Adrenal gland (tissue), 12 donors: Measurements from ENCODE around the gene EPOP. TPM values are rescaled to one million over a fixed set of nuclear protein-coding genes. Genes with fewer than 3 reads are reported as not detected.

Source experiments
- DNase-seq, 7 donors: peaks; one replicate each; pipeline ENCODE4 v3.0.0-alpha.2; 2019 to 2020
- H3K27ac ChIP-seq, 5 donors: fragments of 200-600 bp; sonication (generic) in 4 of 5; 1 replicate in 3 of 5; 2 replicates in 2 of 5; pipeline versions ENCODE4 v1.5.1 to v1.8.0; 2016 to 2020; ENCODE audit warnings: mild to moderate bottlenecking in 1 of 5
- H3K27me3 ChIP-seq: fragments of 200-600 bp; 2 replicates; pipeline ENCODE4 v1.8.0; 2021
- H3K36me3 ChIP-seq, 2 donors: fragments of 200-600 bp; replicated peaks in 1 of 2; 1 replicate in 1 of 2; 2 replicates in 1 of 2; pipeline versions ENCODE4 v1.5.1 to v1.8.0; 2018 to 2022
- H3K4me1 ChIP-seq, 2 donors: fragments of 200-600 bp; replicated peaks in 1 of 2; 1 replicate in 1 of 2; 2 replicates in 1 of 2; pipeline versions ENCODE4 v1.5.1 to v1.8.0; 2018 to 2021
- H3K4me3 ChIP-seq, 4 donors: fragments of 200-600 bp; sonication (generic) in 3 of 4; one replicate each; pipeline ENCODE4 v1.5.1; 2016 to 2018
- H3K9me3 ChIP-seq, 3 donors: fragments of 200-600 bp; sonication (generic) in 1 of 3; replicated peaks in 1 of 3; 1 replicate in 2 of 3; 2 replicates in 1 of 3; pipeline versions ENCODE4 v1.5.1 to v1.8.0; 2016 to 2021
- CTCF ChIP-seq, 6 experiments: fragments of 450-650 bp in 4 of 6; fragments of 200-600 bp in 2 of 6; sonication (generic) in 1 of 6; IDR thresholded peaks; 1 replicate in 5 of 6; 2 replicates in 1 of 6; pipeline versions ENCODE4 v1.5.1 to v1.8.0; 2016 to 2021; ENCODE audit warnings: antibody characterized with exemption in 6 of 6, mild to moderate bottlenecking in 2 of 6, moderate library complexity in 1 of 6
- POLR2A ChIP-seq, 2 donors: fragments of 450-650 bp; IDR thresholded peaks; one replicate each; pipeline ENCODE4 v1.6.1; 2017; ENCODE audit warnings: antibody characterized with exemption in 2 of 2, mild to moderate bottlenecking in 2 of 2, moderate library complexity in 1 of 2
- WGBS, 4 donors: extraction: QIAGEN DNeasy Blood & Tissue Kit in 2 of 4; methylation state at CpG; one replicate each; pipeline versions ENCODE4 v1.1.5 to v1.1.7; 2013 to 2017; 5-methylcytosine and 5-hydroxymethylcytosine counted together
- intact Hi-C, 2 donors: fragments of 100-400 bp; cut with DNase I; formaldehyde crosslinking; loops; one replicate each; pipeline versions ENCODE4 v1.14.1 to v1.15.0; 2022 to 2023
- polyA plus RNA-seq, 3 donors: library from polyadenylated mRNA; stranded (reverse); fragments of 200-250 nt in 2 of 3; fragments of 350-450 nt in 1 of 3; fragmentation: Illumina TruSeq in 1 of 3; extraction: RNeasy Lipid Tissue Mini Kit (QIAGEN cat#74804) in 1 of 3; gene quantifications; one replicate each; pipeline ENCODE4 v1.2.3, GENCODE V29; 2013 to 2014
- total RNA-seq, 9 donors: library from RNA; depleted of rRNA in 4 of 9; stranded (reverse); fragments of >200 nt in 4 of 9; fragments of 120-200 nt in 1 of 9; fragmentation: NEBNext Ultra II Directional in 1 of 9; extraction: Animal tissue kit (Norgen Biotek cat#: 25700) in 1 of 9; gene quantifications; one replicate each; pipeline versions ENCODE4 v1.1.0 to v1.2.4, GENCODE V29; 2013 to 2023
- donor health status: healthy with polysubstance abuse.
- donor health status: Bipolar disorder and iron deficiency.
- donor health status: DM: yes; HTN: yes; CAD: no.
- donor health status: DM: no; HTN: no; CAD: no.
- donor health status: DM: no; HTN: no; CAD: no.
- donor health status: DM: yes; HTN: yes; CAD: no.

Gene EPOP
- total and polyA plus RNA-seq, 12 donors: 0.06 to 9.4 (median 2.9) TPM

- peaks cover 24 to 44% of the 10 kb centered on the region in 2 donors for H3K4me1 ChIP-seq
- peak; percentile 86 to 91 (median 89) for DNase-seq
- H3K27ac ChIP-seq: peak overlapping the region; percentile 90 to 99 (median 99)
- no peaks in the 10 kb centered on the region for H3K9me3 ChIP-seq
- WGBS, 4 donors: 0% methylated on average over 9 to 81 of the region's 81 CpGs
- no peaks in the 10 kb centered on the region for H3K36me3 ChIP-seq
- intact Hi-C loops: no loop called here
- no peaks in the 10 kb centered on the region for H3K27me3 ChIP-seq
- peak overlapping the region in 3 of 4 donors; percentile 62 to 95 (median 74) for H3K4me3 ChIP-seq
- peak in 2 of 6 experiments; percentile 6 to 14 for TF ChIP-seq CTCF (IDR thresholded peaks at IDR 0.05)
- peak; percentile 50 to 83 for TF ChIP-seq POLR2A (IDR thresholded peaks at IDR 0.05)
These were observed 27.6 kb upstream of the EPOP start for GRCh38 chr17:38702166-38702915.

- WGBS, 4 donors: 2 to 4% (median 3%) methylated on average over 5 to 25 of the region's 25 CpGs
- peak overlapping the region in 3 of 4 donors; percentile 62 to 95 (median 74) for H3K4me3 ChIP-seq
- no peaks in the 10 kb centered on the region for H3K27me3 ChIP-seq
- no peaks in the 10 kb centered on the region for H3K9me3 ChIP-seq
- intact Hi-C loops: no loop called here
- peak in 5 of 7 donors; percentile 53 to 74 (median 61) for DNase-seq
- no peaks in the 10 kb centered on the region for H3K36me3 ChIP-seq
- peaks cover 20 to 36% of the 10 kb centered on the region in 2 donors for H3K4me1 ChIP-seq
- no peak for TF ChIP-seq CTCF (IDR thresholded peaks at IDR 0.05)
- peak overlapping the region; percentile 90 to 99 (median 99) for H3K27ac ChIP-seq
These were observed 26.9 kb upstream of the EPOP start for GRCh38 chr17:38701504-38702165.

- TF ChIP-seq CTCF (IDR thresholded peaks at IDR 0.05): no peak
- no peak for TF ChIP-seq POLR2A (IDR thresholded peaks at IDR 0.05)
- no peaks in the 10 kb centered on the region for H3K36me3 ChIP-seq
- 63 to 82% (median 75%) methylated on average over 5 of the region's 5 CpGs for WGBS, 4 donors
- H3K27me3 ChIP-seq: no peaks in the 10 kb centered on the region
- DNase-seq: no peak
- no peak overlapping the region for H3K4me3 ChIP-seq
- intact Hi-C loops: no loop called here
- H3K27ac ChIP-seq: peak overlapping the region in 1 of 5 donors; percentile 3
- H3K9me3 ChIP-seq: no peaks in the 10 kb centered on the region
- peaks cover 22 to 42% of the 10 kb centered on the region in 2 donors for H3K4me1 ChIP-seq
These were observed 24.0 kb upstream of the EPOP start for GRCh38 chr17:38698760-38699159.

GRCh38 chr17:38697061-38697820 is 22.5 kb upstream of the EPOP start:
- DNase-seq: no peak
- 88 to 100% (median 92%) methylated on average over 4 of the region's 4 CpGs for WGBS, 4 donors
- Histone ChIP-seq H3K36me3 (no peaks in the 10 kb centered on the region), H3K9me3 (no peaks in the 10 kb centered on the region), H3K4me3 (no peak overlapping the region), H3K27me3 (no peaks in the 10 kb centered on the region), H3K27ac (no peak overlapping the region), H3K4me1 (peaks cover 29 to 39% of the 10 kb centered on the region in 2 donors)
- TF ChIP-seq POLR2A (IDR thresholded peaks at IDR 0.05): no peak
- no peak for TF ChIP-seq CTCF (IDR thresholded peaks at IDR 0.05)
- intact Hi-C loops: no loop called here
